HG03097 (cell line): ENCODE results near the gene SLC35G1.

Experiments
- ATAC-seq: cut with Tn5 transposase; IDR thresholded peaks from one replicate; pipeline ENCODE4 v1.9.1; 2021; ENCODE audit not compliant: unreplicated experiment, low FRiP score

SLC35G1 gene

GRCh38 chr10:93875032-93875358 is 18.8 kb upstream of the SLC35G1 start:
- no peak for ATAC-seq

GRCh38 chr10:93876381-93876780 is 17.4 kb upstream of the SLC35G1 start:
- no peak for ATAC-seq

- ATAC-seq = no peak
These were observed 14.5 kb upstream of the SLC35G1 start for GRCh38 chr10:93879273-93879672.

GRCh38 chr10:93894516-93895378 is 969 bp downstream of the SLC35G1 start:
- no peak for ATAC-seq

GRCh38 chr10:93897070-93897780 is 3.4 kb downstream of the SLC35G1 start:
- ATAC-seq = no peak

GRCh38 chr10:93899109-93899508 is 5.3 kb downstream of the SLC35G1 start:
- ATAC-seq = no peak

- no peak for ATAC-seq
These were observed 9.3 kb downstream of the SLC35G1 start for GRCh38 chr10:93903051-93903450.

GRCh38 chr10:93904901-93905300 is 11.1 kb downstream of the SLC35G1 start:
- no peak for ATAC-seq

- ATAC-seq = no peak
These were observed 13.3 kb downstream of the SLC35G1 start for GRCh38 chr10:93907059-93907458.

- ATAC-seq = no peak
These were observed 18.1 kb downstream of the SLC35G1 start for GRCh38 chr10:93911866-93912265.

GRCh38 chr10:93912444-93912843 is 18.7 kb downstream of the SLC35G1 start:
- ATAC-seq = no peak

GRCh38 chr10:93913706-93914105 is 19.9 kb downstream of the SLC35G1 start:
- no peak for ATAC-seq

- no peak for ATAC-seq
These were observed 21.8 kb downstream of the SLC35G1 start for GRCh38 chr10:93915598-93915997.

- ATAC-seq = no peak
These were observed 22.7 kb downstream of the SLC35G1 start for GRCh38 chr10:93916257-93917063.

GRCh38 chr10:93917064-93917391 is 23.2 kb downstream of the SLC35G1 start:
- ATAC-seq = no peak

GRCh38 chr10:93917821-93918220 is 24.0 kb downstream of the SLC35G1 start:
- no peak for ATAC-seq

GRCh38 chr10:93921338-93921737 is 27.6 kb downstream of the SLC35G1 start:
- ATAC-seq = no peak

- no peak for ATAC-seq
These were observed 32.8 kb downstream of the SLC35G1 start for GRCh38 chr10:93926613-93927012.

GRCh38 chr10:93938140-93938539 is 44.4 kb downstream of the SLC35G1 start:
- ATAC-seq = no peak

- ATAC-seq = no peak
These were observed 47.1 kb downstream of the SLC35G1 start for GRCh38 chr10:93940881-93941280.

GRCh38 chr10:93941606-93942005 is 47.8 kb downstream of the SLC35G1 start:
- ATAC-seq = no peak
